Neutrophil (primary cell): ENCODE data around the gene DNAH17.
A peak's percentile ranks its signal among the peaks of the same experiment; 100 is the strongest.

Experiments used
- H3K27ac ChIP-seq: fragments of 200-600 bp; sonication (generic); 2 replicates; pipeline ENCODE4 v1.5.1; 2016; ENCODE audit warnings: mild to moderate bottlenecking, moderate library complexity
- H3K27me3 ChIP-seq: fragments of 200-600 bp; sonication (generic); 2 replicates; pipeline ENCODE4 v1.6.0; 2016; ENCODE audit warnings: mild to moderate bottlenecking
- H3K36me3 ChIP-seq: fragments of 200-600 bp; sonication (generic); 2 replicates; pipeline ENCODE4 v1.5.1; 2017
- H3K4me1 ChIP-seq, 2 experiments: fragments of 200-600 bp in 1 of 2; sonication (generic) in 1 of 2; 1 replicate in 1 of 2; 2 replicates in 1 of 2; pipeline versions ENCODE4 v1.5.1 to v1.6.1; 2013 to 2016; ENCODE audit warnings: low read depth in 1 of 2, low read length in 1 of 2, mild to moderate bottlenecking in 1 of 2, moderate library complexity in 1 of 2; ENCODE audit not compliant: control insufficient read depth in 1 of 2, insufficient read depth in 1 of 2
- H3K4me3 ChIP-seq, 2 experiments: fragments of 200-600 bp in 1 of 2; sonication (generic) in 1 of 2; 1 replicate in 1 of 2; 2 replicates in 1 of 2; pipeline ENCODE4 v1.5.1; 2013 to 2016; ENCODE audit warnings: low read depth in 1 of 2, low read length in 1 of 2, mild to moderate bottlenecking in 1 of 2, moderate library complexity in 1 of 2
- H3K9me3 ChIP-seq: fragments of 200-600 bp; sonication (generic); 2 replicates; pipeline ENCODE4 v1.5.1; 2016
- TF ChIP-seq, protein P1 (sequence below): fragments of 200-600 bp; sonication (generic); IDR thresholded peaks from 2 replicates; pipeline ENCODE4 v1.5.1; 2016; ENCODE audit warnings: antibody characterized with exemption

DNAH17 gene

DNA sequence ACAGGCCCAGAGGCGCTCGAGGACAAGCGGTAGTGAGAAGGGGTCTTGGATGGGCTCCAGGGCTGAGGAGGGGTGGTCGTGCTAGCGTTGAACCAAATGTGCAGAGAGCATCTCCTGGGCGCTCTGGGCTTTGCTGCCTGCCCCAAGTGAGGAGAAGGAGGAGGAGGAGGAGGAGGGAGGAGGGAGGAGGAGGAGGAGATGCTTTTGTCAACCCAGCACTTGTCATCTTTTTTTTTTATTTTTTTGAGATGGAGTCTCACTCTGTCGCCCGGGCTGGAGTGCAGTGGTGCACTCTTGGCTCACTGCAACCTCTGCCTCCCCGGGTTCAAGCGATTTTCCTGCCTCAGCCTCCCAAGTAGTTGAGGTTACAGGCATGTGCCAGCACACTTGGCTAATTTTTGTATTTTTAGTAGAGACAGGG, 138.9 kb downstream of the DNAH17 start:
- Histone ChIP-seq H3K4me1 (peaks cover 25% of the 10 kb centered on the region in 2 experiments), H3K36me3 (no peaks in the 10 kb centered on the region), H3K27ac (peak overlapping the region; percentile 43), H3K27me3 (no peaks in the 10 kb centered on the region), H3K4me3 (no peak overlapping the region), H3K9me3 (no peaks in the 10 kb centered on the region)
- TF ChIP-seq, protein P1, sequence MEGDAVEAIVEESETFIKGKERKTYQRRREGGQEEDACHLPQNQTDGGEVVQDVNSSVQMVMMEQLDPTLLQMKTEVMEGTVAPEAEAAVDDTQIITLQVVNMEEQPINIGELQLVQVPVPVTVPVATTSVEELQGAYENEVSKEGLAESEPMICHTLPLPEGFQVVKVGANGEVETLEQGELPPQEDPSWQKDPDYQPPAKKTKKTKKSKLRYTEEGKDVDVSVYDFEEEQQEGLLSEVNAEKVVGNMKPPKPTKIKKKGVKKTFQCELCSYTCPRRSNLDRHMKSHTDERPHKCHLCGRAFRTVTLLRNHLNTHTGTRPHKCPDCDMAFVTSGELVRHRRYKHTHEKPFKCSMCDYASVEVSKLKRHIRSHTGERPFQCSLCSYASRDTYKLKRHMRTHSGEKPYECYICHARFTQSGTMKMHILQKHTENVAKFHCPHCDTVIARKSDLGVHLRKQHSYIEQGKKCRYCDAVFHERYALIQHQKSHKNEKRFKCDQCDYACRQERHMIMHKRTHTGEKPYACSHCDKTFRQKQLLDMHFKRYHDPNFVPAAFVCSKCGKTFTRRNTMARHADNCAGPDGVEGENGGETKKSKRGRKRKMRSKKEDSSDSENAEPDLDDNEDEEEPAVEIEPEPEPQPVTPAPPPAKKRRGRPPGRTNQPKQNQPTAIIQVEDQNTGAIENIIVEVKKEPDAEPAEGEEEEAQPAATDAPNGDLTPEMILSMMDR, result no peak

DNA sequence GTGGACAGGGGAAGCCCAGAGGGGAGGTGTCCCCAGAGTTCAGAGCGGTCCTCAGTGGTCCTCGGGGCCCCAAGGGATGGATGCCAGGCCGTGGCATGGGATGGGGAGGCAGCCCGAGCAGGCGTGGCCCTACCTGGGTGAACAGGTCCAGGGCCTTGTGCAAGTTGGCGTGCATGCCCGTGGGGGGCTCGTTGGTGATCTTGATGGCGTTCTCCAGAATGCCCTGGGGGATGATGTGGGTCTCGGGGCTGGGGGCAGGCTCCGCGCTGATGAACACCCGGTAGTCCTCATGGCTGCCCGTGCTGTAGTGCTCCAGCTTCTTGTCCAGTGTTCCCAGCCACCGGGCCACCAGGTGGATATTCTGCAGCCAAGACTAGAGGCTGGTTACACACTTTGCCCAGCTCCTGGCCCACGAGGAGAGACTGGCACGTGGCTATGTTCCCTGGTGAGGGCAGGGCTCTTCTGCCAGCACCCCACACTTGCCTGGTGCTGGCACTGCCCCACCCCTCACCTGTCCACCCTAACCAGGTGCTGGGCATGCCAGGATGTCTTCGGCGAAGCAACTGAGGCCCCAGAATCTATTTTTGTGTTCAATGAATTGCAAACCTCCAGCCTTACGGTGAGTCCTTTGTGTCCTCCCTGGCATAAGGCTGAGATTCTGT, 139.6 kb downstream of the DNAH17 start:
- Histone ChIP-seq H3K27me3 (no peaks in the 10 kb centered on the region), H3K4me3 (no peak overlapping the region), H3K27ac (no peak overlapping the region), H3K4me1 (peaks cover 19% of the 10 kb centered on the region in 2 experiments), H3K9me3 (no peaks in the 10 kb centered on the region), H3K36me3 (no peaks in the 10 kb centered on the region)
- TF ChIP-seq, protein P1, result no peak

DNA sequence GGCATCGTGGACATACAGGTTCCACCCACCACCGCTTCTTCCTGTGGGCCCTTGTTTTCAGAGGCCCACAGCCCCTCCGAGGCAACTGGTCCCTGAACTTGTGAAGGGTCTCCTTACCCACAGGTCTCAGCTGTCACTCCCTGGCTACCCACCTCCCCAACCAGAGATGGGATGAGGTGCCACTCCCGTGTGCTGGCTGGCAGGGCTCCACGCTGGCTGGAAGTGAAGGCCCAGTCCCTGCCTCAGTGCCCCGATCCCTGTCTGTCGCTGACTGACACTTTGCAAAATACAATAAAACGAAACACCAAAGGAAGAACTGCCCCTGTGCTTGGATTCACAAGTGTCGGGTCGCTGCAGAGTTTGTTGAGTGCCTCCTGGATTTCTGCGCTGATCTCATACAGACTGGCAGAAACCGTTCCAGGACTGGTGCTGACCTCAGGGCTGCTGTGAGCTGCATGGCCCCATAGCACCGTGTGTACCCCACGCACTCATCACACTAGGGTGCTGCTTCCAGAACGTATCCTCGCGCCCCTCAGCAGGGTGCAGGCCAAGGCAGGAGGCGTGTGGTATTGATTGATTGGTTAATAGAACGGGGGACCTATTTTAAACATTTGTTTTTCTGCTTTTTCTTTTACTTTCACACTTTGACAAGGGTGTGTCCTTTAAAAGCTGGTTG, 141.7 kb downstream of the DNAH17 start:
- no peaks in the 10 kb centered on the region for H3K27me3 ChIP-seq
- peaks cover 13% of the 10 kb centered on the region for H3K36me3 ChIP-seq
- no peak overlapping the region for H3K4me3 ChIP-seq
- no peaks in the 10 kb centered on the region for H3K4me1 ChIP-seq
- TF ChIP-seq, protein P1, result no peak
- no peaks in the 10 kb centered on the region for H3K9me3 ChIP-seq
- no peak overlapping the region for H3K27ac ChIP-seq

DNA sequence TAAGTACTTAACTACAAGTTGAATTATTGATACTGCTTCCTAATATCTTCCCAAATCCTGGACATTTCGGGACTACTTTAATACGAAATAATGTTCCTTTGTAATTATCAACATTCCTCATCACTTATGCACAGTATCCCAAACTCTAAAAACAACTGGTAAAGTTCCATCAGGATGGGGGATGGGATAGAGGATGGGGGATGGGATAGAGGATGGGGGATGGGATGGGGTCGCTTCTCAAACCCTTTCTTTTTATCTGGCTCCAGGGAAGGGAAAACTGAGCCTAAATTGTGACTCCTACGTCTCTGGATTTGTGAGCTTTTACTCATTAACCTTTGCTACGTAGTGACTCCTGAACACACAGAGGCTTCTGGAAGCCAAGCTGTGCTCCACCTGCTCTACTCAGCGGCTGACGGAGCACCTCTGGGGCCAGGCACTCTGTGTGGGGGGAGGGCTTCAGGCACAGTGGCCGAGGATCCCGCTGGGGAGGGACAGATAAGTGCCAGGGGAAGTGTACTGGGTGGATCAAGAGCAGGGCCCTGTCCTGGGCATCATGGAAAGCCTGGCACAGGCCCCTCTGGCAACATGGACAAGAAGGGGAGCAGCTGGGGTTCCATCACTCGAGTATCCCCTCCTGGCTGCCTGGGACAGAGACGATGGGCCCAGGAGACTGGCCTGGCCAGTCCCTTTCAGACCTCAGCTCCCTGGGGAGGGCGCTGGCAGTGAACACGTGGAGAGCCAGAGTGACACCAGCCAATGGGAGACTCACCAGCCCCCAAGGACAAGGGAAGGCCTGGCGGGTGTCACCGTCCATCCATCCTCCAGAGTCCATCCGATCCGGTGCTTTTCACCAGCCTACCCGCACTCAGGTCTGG, 142.5 kb downstream of the DNAH17 start:
- H3K4me3 ChIP-seq, result no peak overlapping the region
- no peaks in the 10 kb centered on the region for H3K27me3 ChIP-seq
- TF ChIP-seq, protein P1, result no peak
- peaks cover 20% of the 10 kb centered on the region for H3K36me3 ChIP-seq
- H3K4me1 ChIP-seq, result no peaks in the 10 kb centered on the region
- H3K27ac ChIP-seq, result peak overlapping the region; percentile 9
- H3K9me3 ChIP-seq, result no peaks in the 10 kb centered on the region

DNA sequence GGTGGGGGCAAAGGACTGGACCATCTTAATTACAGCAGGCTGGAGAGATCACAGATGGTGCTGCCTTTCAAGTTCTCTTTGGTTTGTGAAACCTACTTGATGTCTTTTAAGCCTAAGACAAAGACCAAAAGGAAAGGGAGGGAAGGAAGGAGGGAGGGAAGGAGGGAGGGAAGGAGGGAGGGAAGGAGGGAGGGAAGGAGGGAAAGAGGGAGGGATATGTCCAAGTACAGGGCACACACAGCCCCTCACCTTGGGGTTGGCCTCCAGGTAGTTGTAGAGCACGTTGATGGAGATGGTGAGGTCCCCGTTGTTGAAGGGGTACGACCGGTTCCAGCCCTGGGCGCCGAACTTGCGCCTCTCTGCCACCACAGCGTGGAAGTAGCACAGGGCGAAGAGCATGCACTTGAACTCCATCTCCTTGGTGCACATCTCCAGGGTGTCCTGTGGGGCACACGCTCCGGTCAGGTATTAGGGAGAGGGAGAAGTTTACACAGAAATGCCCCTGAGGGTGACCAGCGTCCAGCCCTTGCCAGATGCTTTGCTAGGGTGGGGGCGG, 143.3 kb downstream of the DNAH17 start:
- TF ChIP-seq, protein P1, result no peak
- no peak overlapping the region for H3K4me3 ChIP-seq
- no peak overlapping the region for H3K27ac ChIP-seq
- H3K27me3 ChIP-seq, result no peaks in the 10 kb centered on the region
- no peaks in the 10 kb centered on the region for H3K9me3 ChIP-seq
- H3K4me1 ChIP-seq, result no peaks in the 10 kb centered on the region
- H3K36me3 ChIP-seq, result peaks cover 29% of the 10 kb centered on the region
